CD4-positive, alpha-beta T cell treated with Interferon gamma for 1 hour (primary cell): ENCODE data around the gene TRIB2.
"Not testable (repeated sequence)": the region's sequence is repeated elsewhere in the genome, so short reads cannot be mapped to it uniquely, and the experiment has no call there.

Experiments
- DNase-seq: peaks from one replicate; pipeline ENCODE4 v3.0.0-alpha.2; 2020

Gene TRIB2

GRCh38 chr2:12716282-12717190 lies at the start of gene TRIB2:
TSS of gene TRIB2 (plus strand) at chr2:12716936. CDS start at chr2:12718308, 1,372 bp downstream.
- DNase-seq = peak; percentile 93

GRCh38 chr2:12669036-12669435 lies 47.7 kb upstream of the TRIB2 start:
- no peak for DNase-seq

GRCh38 chr2:12672711-12673315 lies 43.9 kb upstream of the TRIB2 start:
- DNase-seq = no peak

- DNase-seq = no peak
These were observed 42.0 kb upstream of the TRIB2 start for GRCh38 chr2:12674644-12675328.

GRCh38 chr2:12675352-12675795 lies 41.4 kb upstream of the TRIB2 start:
- no peak for DNase-seq

- DNase-seq = no peak
These were observed 40.9 kb upstream of the TRIB2 start for GRCh38 chr2:12675801-12676200.

- DNase-seq = no peak
These were observed 40.0 kb upstream of the TRIB2 start for GRCh38 chr2:12676771-12677170.

GRCh38 chr2:12678186-12678585 lies 38.5 kb upstream of the TRIB2 start:
- DNase-seq = no peak

GRCh38 chr2:12679550-12680072 lies 37.1 kb upstream of the TRIB2 start:
- no peak for DNase-seq

GRCh38 chr2:12680115-12680514 lies 36.6 kb upstream of the TRIB2 start:
- DNase-seq = not testable (repeated sequence)

- DNase-seq = no peak
These were observed 34.7 kb upstream of the TRIB2 start for GRCh38 chr2:12682017-12682416.

GRCh38 chr2:12683457-12684100 lies 33.2 kb upstream of the TRIB2 start:
- no peak for DNase-seq

GRCh38 chr2:12684471-12684936 lies 32.2 kb upstream of the TRIB2 start:
- DNase-seq = no peak

- no peak for DNase-seq
These were observed 31.6 kb upstream of the TRIB2 start for GRCh38 chr2:12685145-12685544.

- no peak for DNase-seq
These were observed 30.8 kb upstream of the TRIB2 start for GRCh38 chr2:12685956-12686355.

GRCh38 chr2:12686708-12687283 lies 29.9 kb upstream of the TRIB2 start:
- DNase-seq = no peak

GRCh38 chr2:12688091-12688490 lies 28.6 kb upstream of the TRIB2 start:
- no peak for DNase-seq

GRCh38 chr2:12688893-12689292 lies 27.8 kb upstream of the TRIB2 start:
- no peak for DNase-seq

GRCh38 chr2:12693509-12693908 lies 23.2 kb upstream of the TRIB2 start:
- no peak for DNase-seq

- no peak for DNase-seq
These were observed 21.6 kb upstream of the TRIB2 start for GRCh38 chr2:12694990-12695774.

GRCh38 chr2:12697617-12698016 lies 19.1 kb upstream of the TRIB2 start:
- no peak for DNase-seq

GRCh38 chr2:12700989-12701388 lies 15.7 kb upstream of the TRIB2 start:
- DNase-seq = no peak
